Right atrium auricular region (tissue), 2 donors: ENCODE results near the gene LEPROT. TPM values are rescaled to one million over a fixed set of nuclear protein-coding genes. Genes with fewer than 3 reads are reported as not detected.
A peak's percentile ranks its signal among the peaks of the same experiment; 100 is the strongest.
"Not testable (repeated sequence)": the region's sequence is repeated elsewhere in the genome, so short reads cannot be mapped to it uniquely, and the experiment has no call there.

ENCODE experiments used
- DNase-seq: peaks from one replicate; pipeline ENCODE4 v3.0.0-alpha.2; 2019; ENCODE audit warnings: low spot score
- H3K27ac ChIP-seq, 2 donors: fragments of 200-600 bp; sonication (generic); 1 replicate in 1 of 2; 2 replicates in 1 of 2; pipeline ENCODE4 v1.5.1; 2016 to 2019
- H3K27me3 ChIP-seq, 2 donors: fragments of 200-600 bp; sonication (generic); one replicate each; pipeline versions ENCODE4 v1.5.1 to v1.6.0; 2017 to 2019
- H3K36me3 ChIP-seq: fragments of 200-600 bp; sonication (generic); one replicate; pipeline ENCODE4 v1.5.1; 2016
- H3K4me1 ChIP-seq, 2 donors: fragments of 200-600 bp; sonication (generic); one replicate each; pipeline versions ENCODE4 v1.5.1 to v1.6.0; 2017 to 2019
- H3K4me3 ChIP-seq, 2 donors: fragments of 200-600 bp; sonication (generic); 1 replicate in 1 of 2; 2 replicates in 1 of 2; pipeline ENCODE4 v1.5.1; 2017 to 2019; ENCODE audit warnings: mild to moderate bottlenecking in 1 of 2, moderate library complexity in 1 of 2
- H3K9me3 ChIP-seq, 2 donors: fragments of 200-600 bp; sonication (generic); one replicate each; pipeline ENCODE4 v1.5.1; 2019
- CTCF ChIP-seq, 2 donors: fragments of 200-600 bp; sonication (generic); IDR thresholded peaks; one replicate each; pipeline ENCODE4 v1.5.1; 2019; ENCODE audit warnings: antibody characterized with exemption in 2 of 2
- total RNA-seq, 2 donors: library from RNA; depleted of rRNA; stranded (reverse); fragments of >200 nt; gene quantifications; one replicate each; pipeline ENCODE4 v1.1.0, GENCODE V29; 2016

LEPROT gene
- 10 to 100 TPM; 42.7 to 44.6 TPM for total RNA-seq

GRCh38 chr1:65420590-65421350 is at the start of gene LEPROT, which contains the start of gene LEPR:
Gene LEPROT, plus strand, starts transcription at chr1:65420668. Its CDS starts 57 bp downstream, at chr1:65420725.
Gene LEPR, plus strand, starts transcription at chr1:65420668. Its CDS starts 144,898 bp downstream, at chr1:65565566.
- Histone ChIP-seq H3K27me3 (no peaks in the 10 kb centered on the region), H3K9me3 (no peaks in the 10 kb centered on the region), H3K4me3 (peak within 1 kb of the TSS; percentile 73 to 93), H3K36me3 (peaks cover 10% of the 10 kb centered on the region), H3K4me1 (peaks cover 0 to 33% of the 10 kb centered on the region in 2 donors), H3K27ac (peak within 1 kb of the TSS; percentile 95 to 97)
- TF ChIP-seq CTCF (IDR thresholded peaks at IDR 0.05) = no peak
- no peak for DNase-seq

DNA sequence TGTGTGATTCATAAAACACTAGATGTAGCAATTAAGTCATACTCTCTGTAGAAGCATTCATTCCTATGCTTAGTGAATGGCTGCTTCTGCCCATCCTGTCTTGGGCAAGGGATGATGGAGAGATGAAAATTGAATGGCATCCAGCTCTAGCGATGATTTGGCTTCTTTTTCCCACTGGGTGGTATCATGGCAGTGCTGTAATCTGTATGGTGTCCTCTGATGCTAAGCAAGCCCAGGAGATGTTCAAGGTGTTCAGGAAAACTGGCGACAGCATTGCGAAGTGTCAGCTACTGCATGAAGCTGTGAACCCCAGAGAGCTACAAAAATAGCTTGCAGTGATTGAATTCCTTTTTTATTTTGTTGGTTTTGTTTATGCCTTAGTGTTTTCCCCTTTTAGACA is 48.9 kb upstream of the LEPROT start:
- TF ChIP-seq CTCF (IDR thresholded peaks at IDR 0.05) = no peak

GRCh38 chr1:65372557-65372956 is 47.9 kb upstream of the LEPROT start:
- no peak for TF ChIP-seq CTCF (IDR thresholded peaks at IDR 0.05)
- Histone ChIP-seq H3K4me1 (no peaks in the 10 kb centered on the region), H3K9me3 (no peaks in the 10 kb centered on the region), H3K4me3 (no peak overlapping the region), H3K36me3 (no peaks in the 10 kb centered on the region), H3K27me3 (no peaks in the 10 kb centered on the region), H3K27ac (no peak overlapping the region)
- no peak for DNase-seq

More for the DNA sequence above, 48.9 kb upstream of the LEPROT start:
- no peak for DNase-seq
- Histone ChIP-seq H3K27me3 (no peaks in the 10 kb centered on the region), H3K9me3 (no peaks in the 10 kb centered on the region), H3K27ac (no peak overlapping the region), H3K36me3 (no peaks in the 10 kb centered on the region), H3K4me1 (no peaks in the 10 kb centered on the region), H3K4me3 (no peak overlapping the region)

- no peaks in the 10 kb centered on the region for H3K27me3 ChIP-seq
- DNase-seq = no peak
- TF ChIP-seq CTCF (IDR thresholded peaks at IDR 0.05) = no peak
These were observed 42.8 kb upstream of the LEPROT start for GRCh38 chr1:65377496-65378246.

GRCh38 chr1:65378247-65378946 is 42.1 kb upstream of the LEPROT start:
- Histone ChIP-seq H3K27ac (no peak overlapping the region), H3K27me3 (no peaks in the 10 kb centered on the region), H3K4me1 (no peaks in the 10 kb centered on the region), H3K4me3 (no peak overlapping the region), H3K9me3 (no peaks in the 10 kb centered on the region), H3K36me3 (no peaks in the 10 kb centered on the region)
- TF ChIP-seq CTCF (IDR thresholded peaks at IDR 0.05) = no peak
- no peak for DNase-seq

More at GRCh38 chr1:65377496-65378246, 42.8 kb upstream of the LEPROT start:
- Histone ChIP-seq H3K27ac (no peak overlapping the region), H3K9me3 (no peaks in the 10 kb centered on the region), H3K4me1 (no peaks in the 10 kb centered on the region), H3K36me3 (no peaks in the 10 kb centered on the region), H3K4me3 (no peak overlapping the region)

DNA sequence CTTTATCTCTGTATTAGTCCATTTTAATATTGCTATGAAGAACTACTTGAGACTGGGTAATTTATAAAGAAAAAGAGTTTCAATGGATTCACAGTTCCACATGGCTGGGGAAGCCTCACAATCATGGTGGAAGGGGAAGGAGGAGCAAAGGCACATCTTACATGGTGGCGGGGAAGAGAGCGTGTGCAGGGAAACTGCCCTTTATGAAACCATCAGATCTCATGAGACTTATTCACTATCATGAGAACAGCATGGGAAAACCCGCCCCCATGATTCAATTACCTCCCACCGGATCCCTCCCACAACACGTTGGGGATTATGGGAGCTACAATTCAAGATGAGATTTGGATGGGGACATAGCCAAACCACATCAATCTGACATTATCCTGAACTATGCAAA is 36.0 kb upstream of the LEPROT start:
- DNase-seq, H3K36me3 ChIP-seq, H3K9me3 ChIP-seq, H3K4me3 ChIP-seq, H3K27ac ChIP-seq, H3K27me3 ChIP-seq, H3K4me1 ChIP-seq: not testable (repeated sequence)
